Left renal cortex interstitium (tissue), 4 donors: ENCODE data around the gene ZNF750. TPM values are rescaled to one million over a fixed set of nuclear protein-coding genes. Genes with fewer than 3 reads are reported as not detected.
"Not testable (repeated sequence)": the region's sequence is repeated elsewhere in the genome, so short reads cannot be mapped to it uniquely, and the experiment has no call there.

Experiments
- DNase-seq, 4 donors: peaks; one replicate each; pipeline ENCODE4 v3.0.0-alpha.2; 2013; ENCODE audit warnings: low read depth in 4 of 4, low spot score in 2 of 4, missing footprints in 1 of 4
- polyA plus RNA-seq, 4 donors: library from polyadenylated mRNA; unstranded; fragments of 120-200 nt; gene quantifications; one replicate each; pipeline ENCODE4 v1.2.1, GENCODE V29; 2013; ENCODE audit not compliant: insufficient read length in 4 of 4

The ZNF750 gene
- polyA plus RNA-seq, 4 donors: 1.1 to 2.1 (median 1.8) TPM

DNA sequence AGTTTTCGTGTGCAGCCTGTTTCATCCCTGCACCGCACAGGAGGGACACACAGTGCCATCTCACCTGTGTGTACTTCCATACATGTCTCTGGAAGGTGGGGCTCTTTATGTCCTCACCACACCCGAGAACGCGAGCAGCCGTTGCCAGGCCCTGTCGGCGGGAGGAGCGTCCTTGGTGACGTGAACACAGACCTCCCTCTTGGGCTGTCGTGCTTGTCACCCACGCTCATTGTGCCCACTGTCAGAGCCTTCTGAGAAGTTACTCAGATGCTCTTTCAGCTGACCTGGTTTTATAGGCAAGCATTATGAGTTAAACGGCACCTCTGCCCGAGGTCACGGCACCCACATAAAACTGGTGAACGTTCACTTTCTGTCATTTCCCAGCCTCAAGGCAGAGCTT is 40.2 kb downstream of the ZNF750 start:
- DNase-seq: no peak

- DNase-seq: no peak
Measured at GRCh38 chr17:82798752-82799151, 41.1 kb downstream of the ZNF750 start.

DNA sequence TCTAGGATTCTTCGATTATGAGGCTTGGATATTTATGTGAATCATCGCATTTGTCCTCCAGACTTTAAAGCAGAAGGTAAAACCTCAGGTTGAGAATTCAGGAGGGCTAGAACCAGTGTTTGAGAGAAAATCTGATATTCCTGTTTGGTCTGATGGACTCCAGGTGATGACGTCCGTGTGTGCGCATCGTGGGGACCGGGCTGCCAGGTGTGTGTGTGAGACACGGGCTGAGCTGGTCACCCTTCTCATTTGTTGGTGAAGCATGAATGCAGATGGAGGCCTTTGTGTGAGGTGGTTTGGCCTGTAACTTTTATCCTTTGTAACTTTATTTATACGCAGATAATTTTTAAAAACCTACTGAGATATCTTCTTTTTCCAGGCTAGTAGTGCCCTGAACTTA is 42.8 kb downstream of the ZNF750 start:
- DNase-seq: no peak

DNA sequence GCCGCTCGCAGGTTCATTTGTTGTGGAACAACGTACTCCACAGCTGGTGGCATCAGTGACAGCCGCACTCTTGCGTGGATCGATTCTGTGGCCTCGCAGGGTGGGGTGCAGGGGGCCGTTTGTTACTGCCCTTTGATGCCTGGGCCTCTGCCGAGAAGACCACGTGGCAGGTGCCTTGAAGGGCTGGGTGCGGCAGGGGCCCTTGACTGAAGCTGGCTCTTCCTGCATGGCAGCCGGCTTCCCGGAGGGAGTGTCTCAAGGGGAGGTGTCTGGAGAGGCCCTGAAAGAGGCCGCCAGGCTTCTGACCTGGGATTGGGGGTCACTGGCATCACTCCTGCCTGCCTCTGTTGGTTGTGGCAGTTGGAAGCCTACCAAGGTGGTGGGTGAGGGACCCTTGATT is 44.2 kb downstream of the ZNF750 start:
- no peak for DNase-seq

DNA sequence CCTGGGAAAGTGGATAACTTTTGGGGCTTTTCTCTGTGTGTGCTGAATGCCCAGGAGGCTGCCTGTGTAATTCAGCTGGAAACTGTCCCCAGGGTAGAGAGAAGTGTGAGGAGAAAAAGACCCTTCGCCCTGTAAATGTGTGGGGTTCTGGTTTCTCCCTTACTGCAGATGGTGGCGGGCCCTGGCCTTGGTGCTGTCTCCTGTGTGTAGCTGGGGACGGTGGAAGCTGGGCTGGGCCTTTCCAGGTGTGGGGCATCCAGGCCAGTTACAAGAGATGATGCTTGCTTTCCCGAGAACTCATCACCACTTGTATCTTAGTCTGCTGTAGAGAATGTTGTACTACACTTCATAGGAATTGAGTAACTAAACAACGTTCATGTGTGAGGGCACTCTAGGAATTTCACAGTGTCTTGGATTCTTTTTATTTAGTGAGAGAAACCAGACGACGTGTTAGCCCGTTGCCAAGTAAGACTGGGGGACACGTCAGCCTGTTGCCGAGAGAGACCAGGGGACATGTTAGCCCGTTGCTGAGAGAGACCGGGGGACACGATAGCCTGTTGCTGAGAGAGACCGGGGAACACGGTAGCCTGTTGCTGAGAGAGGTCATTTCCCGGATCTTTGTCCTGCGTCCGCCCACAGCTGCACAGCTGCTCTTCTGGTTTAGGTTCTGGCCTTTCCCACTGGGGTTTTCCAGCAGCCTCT is 44.9 kb downstream of the ZNF750 start:
- no peak for DNase-seq

GRCh38 chr17:82793974-82794630 is 45.7 kb downstream of the ZNF750 start:
- DNase-seq: no peak

DNA sequence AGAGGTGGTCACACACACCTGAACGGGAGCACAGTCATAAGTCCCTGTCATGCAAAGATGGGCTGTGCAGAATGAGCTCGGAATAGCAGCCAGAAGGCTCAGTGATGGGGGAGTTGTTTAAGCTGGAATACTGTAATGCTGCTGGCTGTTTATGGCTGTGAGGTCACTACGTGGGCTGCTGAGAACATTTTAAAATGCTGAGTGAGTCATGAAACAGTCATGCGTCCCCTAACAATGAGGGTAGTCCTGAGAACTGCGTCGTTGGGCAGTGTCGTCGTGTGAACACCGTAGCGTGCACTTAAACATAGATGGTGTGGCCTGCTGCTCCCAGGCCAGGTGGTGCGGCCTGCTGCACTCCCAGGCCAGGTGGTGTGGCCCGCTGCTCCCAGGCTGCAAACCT is 48.3 kb downstream of the ZNF750 start:
- DNase-seq: peak in 2 of 4 donors; percentile 15 to 34

DNA sequence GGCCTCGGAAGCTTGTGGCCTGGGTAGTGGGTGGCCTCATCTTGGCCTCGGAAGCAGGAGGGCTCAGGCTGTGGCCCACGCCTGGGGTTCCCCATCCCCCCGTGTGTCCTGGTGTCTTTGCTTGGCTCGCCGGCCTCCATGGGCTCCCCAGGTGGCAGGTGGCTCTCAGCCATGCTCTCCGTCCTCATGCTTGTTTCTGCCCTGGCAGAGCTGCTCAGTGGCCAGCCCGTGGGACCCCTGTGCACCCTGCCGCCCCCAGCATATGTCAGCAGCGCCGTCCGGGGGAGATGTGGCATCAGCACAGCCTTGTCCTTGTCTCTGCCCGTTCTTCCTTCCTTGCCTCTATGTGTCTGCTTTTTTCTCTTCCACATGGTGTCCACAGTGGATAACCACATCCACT is 49.4 kb downstream of the ZNF750 start:
- DNase-seq: no peak

DNA sequence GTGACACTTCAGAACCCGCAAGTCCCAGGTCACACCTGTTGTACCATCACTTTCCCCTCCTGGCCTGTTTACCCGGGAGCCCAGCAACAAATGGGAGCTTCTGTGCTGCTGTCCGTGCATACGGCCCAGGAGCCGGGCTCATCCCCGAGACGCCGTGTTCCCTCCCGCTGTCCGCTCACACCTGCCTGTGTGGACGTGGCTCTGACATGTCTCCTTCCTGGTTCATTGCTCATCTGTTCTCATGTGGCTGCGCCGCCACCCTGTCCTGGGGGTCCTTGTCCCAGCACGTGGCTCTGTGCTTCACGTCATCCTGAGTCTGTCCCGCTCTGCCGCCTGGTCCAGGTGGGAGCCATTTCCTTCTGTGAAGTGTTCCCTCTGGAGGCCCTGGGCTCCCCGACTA is 50.0 kb downstream of the ZNF750 start:
- no peak for DNase-seq

DNA sequence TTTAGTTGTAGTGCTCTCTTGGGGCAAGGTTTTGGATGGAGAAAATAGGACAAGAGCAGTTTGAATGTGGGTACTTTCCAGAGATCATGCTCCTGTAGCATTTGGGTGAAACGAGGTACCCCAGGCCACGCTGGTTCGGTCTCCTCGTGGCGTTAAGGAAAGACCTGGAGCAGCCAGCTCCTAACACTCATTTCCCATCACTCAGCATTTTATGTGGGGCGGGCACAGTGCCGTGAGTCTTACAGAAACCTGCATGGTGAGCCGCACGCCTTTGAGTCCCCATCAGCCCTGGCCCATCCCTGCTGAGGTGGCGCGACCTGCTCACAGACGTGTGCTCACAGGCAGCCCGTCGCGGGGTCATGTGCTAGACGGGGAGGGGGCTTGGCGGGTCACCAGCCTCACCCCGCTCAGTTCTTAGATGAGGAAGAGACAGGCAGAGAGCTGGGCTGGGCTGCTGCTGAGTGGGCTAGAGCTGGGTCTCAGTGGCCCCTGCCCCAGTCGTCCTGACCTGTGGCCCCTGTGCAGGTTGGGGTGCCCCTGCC is 50.7 kb downstream of the ZNF750 start:
- no peak for DNase-seq

GRCh38 chr17:82788206-82789001 is 51.4 kb downstream of the ZNF750 start:
- no peak for DNase-seq

DNA sequence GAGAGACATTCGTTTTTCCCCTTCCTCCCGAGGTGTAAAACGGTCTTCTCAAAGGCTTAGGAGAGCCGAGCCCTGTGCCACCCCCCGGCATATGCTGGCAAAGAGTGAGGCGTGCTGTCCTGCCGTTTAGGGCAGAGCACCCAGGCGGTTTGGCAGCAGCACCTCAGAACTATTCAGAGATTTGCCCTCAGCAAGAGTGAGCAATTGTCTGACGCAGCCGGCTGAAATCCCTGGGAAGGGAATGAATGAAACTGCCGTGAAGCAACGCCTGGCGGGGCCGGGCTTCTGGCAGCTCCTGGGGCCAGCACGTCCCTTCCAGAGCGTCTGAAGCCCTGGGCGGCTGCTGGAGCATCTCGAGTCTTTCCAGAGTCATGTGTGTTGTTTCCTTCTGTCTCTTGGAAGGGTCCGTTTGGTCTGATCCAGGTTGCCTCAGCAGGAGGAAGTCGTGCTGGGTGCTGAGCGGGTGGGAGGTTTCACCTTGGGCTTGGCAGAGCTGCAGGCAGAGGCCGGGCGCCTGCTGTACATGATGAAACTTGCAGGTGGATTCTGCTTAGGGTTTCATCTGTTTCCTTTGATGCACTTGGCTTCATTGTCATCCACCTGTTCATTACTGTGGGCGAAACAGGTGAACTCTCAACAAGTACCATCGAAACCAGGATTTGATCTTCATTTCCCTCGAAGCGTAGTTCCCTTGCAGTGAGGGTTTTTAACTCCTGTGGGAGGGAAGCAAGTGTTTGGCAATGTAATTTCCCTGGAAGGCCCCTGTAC is 52.6 kb downstream of the ZNF750 start:
- DNase-seq: no peak

GRCh38 chr17:82786427-82786826 is 53.4 kb downstream of the ZNF750 start:
- DNase-seq: no peak

DNA sequence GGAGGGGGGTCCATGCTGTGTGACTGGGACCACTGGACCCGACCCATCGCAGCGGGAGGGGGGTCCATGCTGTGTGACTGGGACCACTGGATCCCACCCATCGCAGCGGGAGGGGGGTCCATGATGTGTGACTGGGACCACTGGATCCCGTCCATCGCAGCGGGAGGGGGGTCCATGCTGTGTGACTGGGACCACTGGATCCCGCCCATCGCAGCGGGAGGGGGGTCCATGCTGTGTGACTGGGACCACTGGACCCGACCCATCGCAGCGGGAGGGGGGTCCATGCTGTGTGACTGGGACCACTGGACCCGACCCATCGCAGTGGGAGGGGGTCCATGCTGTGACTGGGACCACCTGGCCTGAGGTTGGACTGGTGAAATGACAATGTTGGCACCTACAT is 54.2 kb downstream of the ZNF750 start:
- DNase-seq: not testable (repeated sequence)

GRCh38 chr17:82783498-82783897 is 56.3 kb downstream of the ZNF750 start:
- DNase-seq: no peak

DNA sequence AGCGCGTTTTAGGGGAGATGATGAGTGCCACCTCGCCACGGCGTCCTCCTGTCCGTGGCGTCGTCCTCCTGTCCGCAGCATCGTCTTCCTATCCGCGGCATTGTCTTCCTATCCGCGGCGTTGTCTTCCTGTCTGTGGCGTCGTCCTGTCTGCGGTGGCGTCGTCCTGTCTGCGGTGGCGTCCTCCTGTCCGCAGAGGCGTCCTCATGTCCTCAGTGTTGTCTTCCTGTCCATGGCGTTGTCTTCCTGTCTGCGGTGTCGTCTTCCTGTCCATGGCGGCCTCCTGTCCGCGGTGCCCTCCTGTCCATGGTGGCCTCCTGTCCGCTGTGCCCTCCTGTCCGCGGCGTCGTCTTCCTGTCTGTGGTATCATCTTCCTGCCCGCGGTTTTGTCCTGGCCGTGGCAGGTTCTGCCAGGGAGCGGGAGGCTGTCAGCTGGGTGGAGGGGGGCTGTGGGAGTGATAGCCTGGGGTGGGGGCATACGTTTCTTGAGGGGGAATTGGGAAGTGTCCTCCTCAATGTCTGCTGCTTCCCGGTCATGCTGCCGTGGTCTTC is 57.1 kb downstream of the ZNF750 start:
- DNase-seq: no peak

DNA sequence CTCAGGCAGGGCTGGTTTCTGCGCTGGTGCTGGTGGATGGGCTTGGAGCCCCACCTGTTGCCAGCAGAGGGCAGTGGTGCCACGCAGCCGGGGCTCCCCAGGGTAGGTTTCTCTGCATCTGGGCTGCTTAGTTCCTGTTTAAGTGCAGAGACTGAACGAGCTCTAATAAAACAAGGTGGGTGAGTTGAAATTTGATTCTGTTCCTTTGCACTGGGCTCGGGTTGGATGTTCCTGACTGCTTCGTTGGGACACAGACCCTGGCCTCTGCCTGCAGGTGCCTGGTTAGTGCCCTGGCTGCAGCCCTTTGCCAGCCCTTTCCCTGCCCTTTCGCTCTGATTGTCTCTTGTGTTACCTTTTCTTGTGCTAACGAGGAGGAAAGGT is 57.9 kb downstream of the ZNF750 start:
- DNase-seq: peak; percentile 60 to 83 (median 66)

- DNase-seq: no peak
Measured at GRCh38 chr17:82780971-82781893, 58.6 kb downstream of the ZNF750 start.

GRCh38 chr17:82780195-82780594 is 59.6 kb downstream of the ZNF750 start:
- no peak for DNase-seq
